ENCODE results near the gene ZNF691.

ZNF691 gene, protein sequence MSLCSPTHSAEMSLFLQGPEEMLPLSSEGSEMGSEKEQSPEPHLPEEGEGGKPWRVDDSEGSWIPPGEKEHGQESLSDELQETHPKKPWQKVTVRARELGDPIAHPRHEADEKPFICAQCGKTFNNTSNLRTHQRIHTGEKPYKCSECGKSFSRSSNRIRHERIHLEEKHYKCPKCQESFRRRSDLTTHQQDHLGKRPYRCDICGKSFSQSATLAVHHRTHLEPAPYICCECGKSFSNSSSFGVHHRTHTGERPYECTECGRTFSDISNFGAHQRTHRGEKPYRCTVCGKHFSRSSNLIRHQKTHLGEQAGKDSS

GRCh38 chr1:42846257-42847110, at the start of gene ZNF691:
Gene ZNF691 (plus strand): TSS chr1:42846613. CDS start chr1:42849659, 3,046 bp downstream.
- TF ChIP-seq, protein P1, sequence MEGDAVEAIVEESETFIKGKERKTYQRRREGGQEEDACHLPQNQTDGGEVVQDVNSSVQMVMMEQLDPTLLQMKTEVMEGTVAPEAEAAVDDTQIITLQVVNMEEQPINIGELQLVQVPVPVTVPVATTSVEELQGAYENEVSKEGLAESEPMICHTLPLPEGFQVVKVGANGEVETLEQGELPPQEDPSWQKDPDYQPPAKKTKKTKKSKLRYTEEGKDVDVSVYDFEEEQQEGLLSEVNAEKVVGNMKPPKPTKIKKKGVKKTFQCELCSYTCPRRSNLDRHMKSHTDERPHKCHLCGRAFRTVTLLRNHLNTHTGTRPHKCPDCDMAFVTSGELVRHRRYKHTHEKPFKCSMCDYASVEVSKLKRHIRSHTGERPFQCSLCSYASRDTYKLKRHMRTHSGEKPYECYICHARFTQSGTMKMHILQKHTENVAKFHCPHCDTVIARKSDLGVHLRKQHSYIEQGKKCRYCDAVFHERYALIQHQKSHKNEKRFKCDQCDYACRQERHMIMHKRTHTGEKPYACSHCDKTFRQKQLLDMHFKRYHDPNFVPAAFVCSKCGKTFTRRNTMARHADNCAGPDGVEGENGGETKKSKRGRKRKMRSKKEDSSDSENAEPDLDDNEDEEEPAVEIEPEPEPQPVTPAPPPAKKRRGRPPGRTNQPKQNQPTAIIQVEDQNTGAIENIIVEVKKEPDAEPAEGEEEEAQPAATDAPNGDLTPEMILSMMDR (IDR thresholded peaks at IDR 0.05; ENCODE audit: insufficient read depth, missing control alignments), result peak; percentile 27
- FAIRE-seq (peak; percentile 41), DNase-seq (ENCODE audit: insufficient read length, low spot score) (peak; percentile 87)

DNA sequence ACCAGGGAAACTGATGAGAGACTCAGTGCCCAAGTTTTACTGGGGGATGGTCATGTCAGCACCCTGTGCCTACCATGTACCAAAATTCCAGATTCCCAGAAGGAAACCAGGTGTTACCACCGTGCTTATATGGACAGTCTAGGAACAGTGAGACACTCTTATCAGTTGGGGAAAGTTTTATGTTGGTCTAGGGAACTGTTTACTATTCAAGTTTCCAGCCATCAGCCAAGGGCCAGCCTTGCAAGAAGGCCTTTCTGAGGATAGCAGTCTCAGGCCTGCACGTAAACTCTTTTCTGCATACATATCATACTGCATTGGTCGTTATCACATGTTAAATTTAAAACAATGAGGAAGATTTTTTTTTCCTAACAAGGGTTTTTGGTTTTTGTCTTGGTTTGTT, 49.0 kb upstream of the ZNF691 start:
- DNase-seq (ENCODE audit: insufficient read length, low spot score) (no peak), FAIRE-seq (no peak)
- TF ChIP-seq, protein P1 (IDR thresholded peaks at IDR 0.05; ENCODE audit: insufficient read depth, missing control alignments), result no peak

GRCh38 chr1:42797979-42798378, 48.4 kb upstream of the ZNF691 start:
- TF ChIP-seq, protein P1 (IDR thresholded peaks at IDR 0.05; ENCODE audit: insufficient read depth, missing control alignments), result no peak
- no peak for DNase-seq (ENCODE audit: insufficient read length, low spot score)
- FAIRE-seq, result no peak

DNA sequence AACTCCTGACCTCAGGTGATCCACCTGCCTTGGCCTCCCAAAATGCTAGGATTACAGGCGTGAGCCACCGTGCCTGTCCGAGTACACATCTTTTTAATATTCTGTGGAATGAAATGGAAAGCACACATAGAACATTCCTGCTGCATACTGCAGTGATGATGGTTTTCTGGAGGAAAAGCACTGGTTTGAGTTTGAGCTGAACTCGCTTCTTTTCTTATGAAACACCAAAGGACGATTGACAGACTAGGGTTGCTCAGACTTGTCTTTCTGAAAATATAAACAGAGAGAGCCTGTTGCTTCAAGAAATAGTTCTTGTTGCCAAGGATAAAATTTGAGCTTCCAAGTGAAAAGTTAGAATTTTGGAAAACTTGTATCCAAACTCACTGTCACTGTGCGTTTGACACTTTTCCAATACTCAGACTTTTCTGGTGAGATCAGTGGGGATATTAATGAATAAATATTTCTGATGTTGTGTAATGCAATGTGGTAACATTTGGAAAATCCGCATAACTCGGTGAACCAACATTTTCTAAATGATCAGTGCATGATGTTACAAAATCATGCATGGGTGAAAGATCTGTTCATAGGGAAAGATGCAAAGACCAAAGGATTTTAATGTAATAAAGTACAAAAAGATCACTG, 44.5 kb upstream of the ZNF691 start:
- FAIRE-seq (no peak), DNase-seq (ENCODE audit: insufficient read length, low spot score) (no peak)
- TF ChIP-seq, protein P1 (IDR thresholded peaks at IDR 0.05; ENCODE audit: insufficient read depth, missing control alignments), result no peak

DNA sequence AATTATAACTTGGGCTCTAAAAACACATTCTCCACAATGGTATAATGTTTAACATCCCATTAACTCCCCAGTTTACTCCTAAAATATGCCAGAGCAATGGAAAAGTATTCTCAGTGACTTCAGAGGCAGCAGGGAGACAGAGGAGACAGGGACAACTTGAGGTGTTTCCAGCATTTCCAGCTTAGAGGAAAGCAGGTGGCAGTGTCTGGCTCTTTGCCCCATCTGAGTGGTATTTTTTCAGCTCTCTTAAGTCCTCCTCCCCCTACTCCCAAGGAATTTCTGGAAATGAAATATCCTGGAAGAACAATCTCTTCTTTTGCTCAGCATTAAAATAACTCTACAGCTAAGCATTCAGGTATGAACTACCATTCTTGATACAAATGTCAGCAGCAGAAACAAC, 40.2 kb upstream of the ZNF691 start:
- DNase-seq (ENCODE audit: insufficient read length, low spot score) (no peak), FAIRE-seq (no peak)
- TF ChIP-seq, protein P1 (IDR thresholded peaks at IDR 0.05; ENCODE audit: insufficient read depth, missing control alignments), result no peak

DNA sequence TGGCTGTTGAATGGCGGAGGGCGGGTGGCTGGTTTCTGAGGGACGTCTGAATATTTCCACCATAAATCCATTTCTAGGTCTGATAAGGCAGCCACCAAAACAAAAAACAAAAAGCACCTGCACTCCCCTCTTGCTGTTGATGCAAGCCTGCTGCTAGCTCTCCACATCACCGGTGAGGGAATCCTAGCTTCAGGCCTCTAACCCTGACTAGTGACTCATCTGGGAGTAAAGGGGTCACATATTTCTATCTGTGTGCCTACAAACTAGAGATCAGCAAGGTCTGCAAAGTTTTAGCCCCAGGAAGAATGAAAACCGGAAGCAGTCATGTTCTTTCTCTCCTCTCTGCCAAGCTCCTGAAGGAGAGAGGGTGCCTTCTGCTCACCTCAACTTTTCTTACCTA, 39.8 kb upstream of the ZNF691 start:
- no peak for DNase-seq (ENCODE audit: insufficient read length, low spot score)
- FAIRE-seq, result no peak
- TF ChIP-seq, protein P1 (IDR thresholded peaks at IDR 0.05; ENCODE audit: insufficient read depth, missing control alignments), result no peak

Data from D721Med (cell line).